ENCODE results near the gene MYH7B.

Gene MYH7B

GRCh38 chr20:34994509-34995131 is 39.0 kb downstream of the MYH7B start:
- no peak for DNase-seq

DNA sequence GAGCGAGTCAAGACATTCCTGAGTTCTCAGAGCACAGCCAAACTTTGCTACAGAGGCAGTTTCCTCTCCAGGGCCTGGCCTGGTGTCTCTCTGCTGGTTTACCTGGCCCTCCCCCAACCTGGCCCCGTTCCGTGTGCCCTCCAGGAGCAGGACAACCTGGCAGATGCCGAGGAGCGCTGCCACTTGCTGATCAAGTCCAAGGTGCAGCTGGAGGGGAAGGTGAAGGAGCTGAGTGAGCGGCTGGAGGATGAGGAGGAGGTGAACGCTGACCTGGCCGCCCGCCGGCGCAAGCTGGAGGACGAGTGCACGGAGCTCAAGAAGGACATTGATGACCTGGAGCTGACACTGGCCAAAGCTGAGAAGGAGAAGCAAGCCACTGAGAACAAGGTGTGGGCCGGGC is 39.5 kb downstream of the MYH7B start:
- no peak for DNase-seq

DNA sequence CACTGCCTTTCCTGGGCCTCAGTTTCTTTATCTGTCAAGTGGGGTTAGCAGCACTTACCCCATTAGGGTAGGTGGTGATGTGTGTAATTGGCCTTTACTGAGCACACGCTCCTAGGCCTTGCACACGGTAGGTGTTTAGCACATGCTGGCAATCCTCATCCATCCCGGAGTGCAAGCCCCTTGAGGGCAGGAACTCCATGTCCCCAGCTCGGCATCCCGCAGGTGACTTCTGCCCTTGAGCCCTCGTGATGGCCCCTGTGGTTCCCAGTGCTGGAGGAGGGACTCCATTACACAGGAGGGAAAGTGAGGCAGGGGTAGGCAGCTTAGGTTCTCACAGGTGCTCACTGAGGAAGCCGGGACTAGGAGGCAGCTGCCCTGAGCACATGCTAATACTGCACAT is 40.0 kb downstream of the MYH7B start:
- DNase-seq = no peak

GRCh38 chr20:34996243-34997028 is 40.8 kb downstream of the MYH7B start:
- no peak for DNase-seq

DNA sequence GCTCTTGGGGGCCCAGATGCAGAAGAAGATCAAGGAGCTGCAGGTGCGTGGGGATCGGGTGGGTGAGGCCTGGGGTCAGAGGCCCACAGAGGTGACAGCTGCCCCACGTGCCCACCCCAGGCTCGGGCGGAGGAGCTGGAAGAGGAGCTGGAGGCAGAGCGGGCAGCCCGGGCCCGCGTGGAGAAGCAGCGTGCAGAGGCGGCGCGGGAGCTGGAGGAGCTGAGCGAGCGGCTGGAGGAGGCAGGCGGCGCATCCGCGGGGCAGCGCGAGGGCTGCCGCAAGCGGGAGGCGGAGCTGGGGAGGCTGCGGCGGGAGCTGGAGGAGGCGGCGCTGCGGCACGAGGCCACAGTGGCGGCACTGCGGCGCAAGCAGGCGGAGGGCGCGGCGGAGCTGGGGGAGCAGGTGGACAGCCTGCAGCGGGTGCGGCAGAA is 41.5 kb downstream of the MYH7B start:
- no peak for DNase-seq

GRCh38 chr20:34997774-34998173 is 42.1 kb downstream of the MYH7B start:
- DNase-seq = no peak

- no peak for DNase-seq
Measured at GRCh38 chr20:34998331-34998950, 42.8 kb downstream of the MYH7B start.

DNA sequence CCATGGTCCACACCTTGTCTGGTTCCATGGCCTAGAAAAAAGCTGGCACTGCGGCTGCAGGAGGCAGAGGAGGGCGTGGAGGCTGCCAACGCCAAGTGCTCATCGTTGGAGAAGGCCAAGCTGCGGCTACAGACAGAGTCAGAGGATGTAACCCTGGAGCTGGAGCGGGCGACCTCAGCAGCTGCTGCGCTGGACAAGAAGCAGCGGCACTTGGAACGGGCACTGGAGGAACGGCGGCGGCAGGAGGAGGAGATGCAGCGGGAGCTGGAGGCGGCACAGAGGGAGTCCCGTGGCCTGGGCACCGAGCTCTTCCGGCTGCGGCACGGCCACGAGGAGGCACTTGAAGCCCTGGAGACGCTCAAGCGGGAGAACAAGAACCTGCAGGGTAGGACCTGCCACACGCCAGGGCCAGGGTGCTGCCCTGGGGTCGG is 43.4 kb downstream of the MYH7B start:
- DNase-seq = no peak

DNA sequence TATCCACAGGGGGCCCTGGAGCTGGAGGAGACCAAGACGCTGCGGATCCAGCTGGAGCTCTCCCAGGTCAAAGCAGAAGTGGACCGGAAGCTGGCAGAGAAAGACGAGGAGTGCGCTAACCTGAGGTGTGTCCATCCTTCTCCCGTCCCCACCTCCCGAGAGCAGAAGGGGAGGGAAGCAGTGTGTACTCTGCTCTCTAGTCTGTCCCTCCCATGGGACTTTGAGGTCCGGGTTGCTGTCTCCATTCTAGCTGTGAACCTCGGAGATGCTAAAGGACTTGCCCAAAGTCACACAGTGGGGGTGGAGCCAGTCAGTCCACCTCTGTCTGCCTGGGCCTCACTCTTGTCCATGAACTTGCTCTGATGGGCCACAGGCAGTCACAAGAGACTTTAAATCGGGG is 44.1 kb downstream of the MYH7B start:
- no peak for DNase-seq

DNA sequence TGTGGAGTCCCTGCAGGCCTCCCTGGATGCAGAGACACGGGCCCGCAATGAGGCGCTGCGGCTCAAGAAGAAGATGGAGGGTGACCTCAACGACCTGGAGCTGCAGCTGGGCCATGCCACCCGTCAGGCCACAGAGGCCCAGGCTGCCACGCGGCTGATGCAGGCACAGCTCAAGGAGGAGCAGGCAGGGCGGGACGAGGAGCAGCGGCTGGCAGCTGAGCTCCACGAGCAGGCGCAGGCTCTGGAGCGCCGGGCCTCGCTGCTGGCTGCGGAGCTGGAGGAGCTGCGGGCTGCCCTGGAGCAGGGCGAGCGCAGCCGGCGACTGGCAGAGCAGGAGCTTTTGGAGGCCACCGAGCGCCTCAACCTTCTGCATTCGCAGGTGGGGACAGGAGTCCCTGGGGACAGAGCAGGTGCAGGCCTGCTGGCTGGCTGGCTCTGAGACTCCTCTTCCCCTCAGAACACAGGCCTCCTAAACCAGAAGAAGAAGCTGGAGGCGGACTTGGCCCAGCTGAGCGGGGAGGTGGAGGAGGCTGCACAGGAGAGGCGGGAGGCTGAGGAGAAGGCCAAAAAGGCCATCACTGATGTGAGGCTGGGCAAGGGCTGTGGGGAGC is 44.7 kb downstream of the MYH7B start:
- DNase-seq = no peak

DNA sequence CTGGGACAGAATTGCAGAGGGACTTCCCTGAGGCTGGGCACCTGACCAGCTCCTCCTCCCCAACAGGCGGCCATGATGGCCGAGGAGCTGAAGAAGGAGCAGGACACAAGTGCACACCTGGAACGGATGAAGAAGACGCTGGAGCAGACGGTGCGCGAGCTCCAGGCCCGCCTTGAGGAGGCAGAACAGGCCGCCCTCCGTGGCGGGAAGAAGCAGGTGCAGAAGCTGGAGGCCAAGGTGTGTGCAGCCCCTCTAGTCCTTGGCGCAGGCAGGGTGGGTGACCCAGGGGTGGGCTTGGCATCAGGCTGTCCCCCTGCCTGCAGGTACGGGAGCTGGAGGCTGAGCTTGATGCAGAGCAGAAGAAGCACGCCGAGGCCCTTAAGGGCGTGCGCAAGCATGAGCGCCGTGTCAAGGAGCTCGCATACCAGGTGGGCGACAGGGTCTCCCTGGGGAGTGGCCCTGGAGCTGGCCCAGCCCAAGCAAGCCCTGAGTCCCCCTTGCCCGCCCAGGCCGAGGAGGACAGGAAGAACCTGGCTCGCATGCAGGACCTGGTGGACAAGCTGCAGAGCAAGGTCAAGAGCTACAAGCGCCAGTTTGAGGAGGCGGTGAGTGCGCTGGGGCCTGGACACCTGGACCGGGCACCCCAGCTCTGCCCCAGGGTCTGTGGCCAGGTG is 45.4 kb downstream of the MYH7B start:
- no peak for DNase-seq

GRCh38 chr20:35001596-35002362 is 46.1 kb downstream of the MYH7B start:
- DNase-seq = no peak

- no peak for DNase-seq
Measured at GRCh38 chr20:35002426-35003210, 47.0 kb downstream of the MYH7B start.

DNA sequence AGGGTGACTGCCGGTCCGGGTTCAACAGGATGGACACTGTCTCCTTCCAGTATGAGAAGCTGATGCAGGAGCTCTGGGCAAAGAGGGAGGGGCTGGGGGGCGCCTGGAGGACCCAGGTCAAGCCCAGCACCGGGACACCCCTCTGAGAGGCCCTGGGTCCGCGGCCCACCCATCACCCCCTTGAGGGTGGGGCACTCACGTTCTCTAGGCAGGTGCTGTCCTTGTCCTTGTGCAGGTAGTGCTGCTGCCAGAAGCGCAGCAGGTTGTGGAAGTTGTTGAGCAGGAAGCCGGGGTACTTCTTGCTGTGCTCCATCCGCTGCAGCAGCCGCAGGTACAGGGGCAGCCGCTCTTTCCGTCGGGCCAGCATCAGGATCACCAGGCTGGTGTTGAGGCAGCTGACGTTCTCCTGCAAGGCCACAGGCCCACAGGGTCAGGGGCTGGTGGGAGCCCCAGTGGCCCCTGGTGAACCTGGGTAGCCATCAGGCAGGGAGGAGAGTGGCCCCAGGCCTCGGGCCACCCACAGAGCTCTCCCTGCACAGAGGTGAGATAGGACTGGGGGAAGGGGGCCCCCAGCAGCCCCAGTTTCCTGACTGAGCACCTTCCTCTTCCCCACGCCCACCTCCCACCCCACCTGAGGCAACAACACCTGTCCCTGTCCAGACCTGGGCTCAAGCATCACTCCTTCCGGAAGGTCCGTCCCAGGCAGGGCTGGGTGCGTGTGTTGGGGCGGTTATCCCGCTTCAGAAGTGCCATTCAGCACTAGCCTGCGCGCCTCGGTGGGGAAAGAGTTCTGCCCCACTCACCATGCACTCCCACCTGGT is 47.8 kb downstream of the MYH7B start:
- no peak for DNase-seq

GRCh38 chr20:35004051-35004725 is 48.5 kb downstream of the MYH7B start:
- DNase-seq = no peak

DNA sequence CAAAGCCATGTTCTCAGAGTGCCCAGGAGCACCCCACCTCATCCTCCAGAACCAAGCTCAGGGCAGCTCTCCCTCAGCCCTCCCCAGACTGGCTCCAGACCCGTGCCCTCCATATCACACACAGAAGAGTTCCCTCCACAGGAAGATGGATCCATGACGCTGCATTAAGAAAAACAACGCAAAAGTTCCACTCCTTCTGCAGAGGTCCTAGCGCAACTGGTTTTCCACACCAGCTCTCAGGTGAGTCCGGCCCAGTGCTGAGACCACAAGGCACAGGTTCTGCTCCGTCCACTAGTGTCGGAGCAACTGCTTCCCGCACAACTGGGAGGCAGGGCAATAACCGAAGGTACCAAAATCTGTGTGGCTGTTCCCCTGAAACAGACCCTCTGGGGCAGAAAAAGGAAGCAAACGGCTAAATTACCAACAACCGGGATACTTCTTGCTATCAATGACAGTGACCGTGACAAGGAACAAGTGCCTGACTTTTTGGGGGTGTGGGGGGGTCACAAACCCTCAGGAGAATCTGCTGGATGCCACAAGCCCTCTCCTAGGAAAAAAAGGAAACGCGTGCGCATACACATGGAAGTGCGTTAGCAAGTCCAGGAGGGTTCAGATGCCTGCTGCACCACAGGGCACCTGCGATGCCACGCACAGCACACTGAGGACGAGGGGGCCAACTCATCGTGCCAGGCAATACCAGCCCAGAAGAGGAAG is 49.2 kb downstream of the MYH7B start:
- no peak for DNase-seq
